Measurements from ENCODE around the gene MLF1.
A peak's percentile ranks its signal among the peaks of the same experiment; 100 is the strongest.

- TF ChIP-seq POLR2AphosphoS5 (IDR thresholded peaks at IDR 0.05; ENCODE audit: low read depth, low read length) (peak; percentile 72), POLR2A (IDR thresholded peaks at IDR 0.05; ENCODE audit: borderline replicate concordance, extremely low read depth, insufficient read depth, insufficient read length) (no peak), EZH2 (IDR thresholded peaks at IDR 0.05) (no peak), CBX3 (IDR thresholded peaks at IDR 0.05; ENCODE audit: low read depth) (peak; percentile 99)
- TF ChIP-seq, protein P1, sequence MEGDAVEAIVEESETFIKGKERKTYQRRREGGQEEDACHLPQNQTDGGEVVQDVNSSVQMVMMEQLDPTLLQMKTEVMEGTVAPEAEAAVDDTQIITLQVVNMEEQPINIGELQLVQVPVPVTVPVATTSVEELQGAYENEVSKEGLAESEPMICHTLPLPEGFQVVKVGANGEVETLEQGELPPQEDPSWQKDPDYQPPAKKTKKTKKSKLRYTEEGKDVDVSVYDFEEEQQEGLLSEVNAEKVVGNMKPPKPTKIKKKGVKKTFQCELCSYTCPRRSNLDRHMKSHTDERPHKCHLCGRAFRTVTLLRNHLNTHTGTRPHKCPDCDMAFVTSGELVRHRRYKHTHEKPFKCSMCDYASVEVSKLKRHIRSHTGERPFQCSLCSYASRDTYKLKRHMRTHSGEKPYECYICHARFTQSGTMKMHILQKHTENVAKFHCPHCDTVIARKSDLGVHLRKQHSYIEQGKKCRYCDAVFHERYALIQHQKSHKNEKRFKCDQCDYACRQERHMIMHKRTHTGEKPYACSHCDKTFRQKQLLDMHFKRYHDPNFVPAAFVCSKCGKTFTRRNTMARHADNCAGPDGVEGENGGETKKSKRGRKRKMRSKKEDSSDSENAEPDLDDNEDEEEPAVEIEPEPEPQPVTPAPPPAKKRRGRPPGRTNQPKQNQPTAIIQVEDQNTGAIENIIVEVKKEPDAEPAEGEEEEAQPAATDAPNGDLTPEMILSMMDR (IDR thresholded peaks at IDR 0.05 in 2 of 3, conservative IDR thresholded peaks at IDR 0.05 in 1 of 3; ENCODE audit: borderline replicate concordance in 1 of 3, insufficient read depth in 1 of 3, low read depth in 2 of 3, low read length in 2 of 3) = peak; percentile 71 to 79 (median 78)
These were observed 73.4 kb downstream of the MLF1 start, which contains the start of gene GFM1 for GRCh38 chr3:158644345-158644908.

All from HCT116 (cell line).